KOPT-K1 (cell line): ENCODE results near the gene DEUP1.
"Not testable (repeated sequence)": the region's sequence is repeated elsewhere in the genome, so short reads cannot be mapped to it uniquely, and the experiment has no call there.

Experiments used
- H3K27ac ChIP-seq: fragments of 200-600 bp; sonication (generic); 2 replicates; pipeline ENCODE4 v1.5.1; 2016; ENCODE audit warnings: antibody characterized with exemption, mild to moderate bottlenecking, low read depth, low read length; ENCODE audit not compliant: poor library complexity, severe bottlenecking
- H3K36me3 ChIP-seq: fragments of 200-600 bp; sonication (generic); 2 replicates; pipeline ENCODE4 v1.5.1; 2017; ENCODE audit warnings: antibody characterized with exemption, mild to moderate bottlenecking, low read length, moderate library complexity; ENCODE audit not compliant: insufficient read depth
- H3K9me3 ChIP-seq: fragments of 200-600 bp; sonication (generic); 2 replicates; pipeline ENCODE4 v1.5.1; 2017; ENCODE audit warnings: antibody characterized with exemption, low read length, mild to moderate bottlenecking; ENCODE audit not compliant: insufficient read depth, poor library complexity, severe bottlenecking

Gene DEUP1

DNA sequence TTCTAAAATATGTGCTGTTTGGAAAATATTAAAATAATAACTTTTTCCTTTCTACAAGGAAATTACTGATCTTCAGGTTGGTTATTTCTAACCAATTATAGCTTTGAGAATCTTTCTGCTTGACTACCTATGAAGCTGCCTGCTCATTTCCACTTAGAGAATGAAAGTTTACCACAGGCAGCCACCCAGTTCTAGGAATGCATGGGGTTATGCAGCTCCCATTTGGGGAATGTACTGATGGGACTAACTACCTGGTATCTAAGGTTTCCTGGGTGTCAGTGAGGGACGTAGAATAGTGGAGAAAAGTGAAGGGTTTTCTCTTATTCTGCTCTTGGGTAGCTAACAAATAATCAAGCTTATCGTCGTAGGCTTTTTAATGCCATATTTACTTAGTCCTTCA, 73.4 kb downstream of the DEUP1 start:
- Histone ChIP-seq H3K27ac (no peak overlapping the region), H3K9me3 (no peaks in the 10 kb centered on the region), H3K36me3 (no peaks in the 10 kb centered on the region)

DNA sequence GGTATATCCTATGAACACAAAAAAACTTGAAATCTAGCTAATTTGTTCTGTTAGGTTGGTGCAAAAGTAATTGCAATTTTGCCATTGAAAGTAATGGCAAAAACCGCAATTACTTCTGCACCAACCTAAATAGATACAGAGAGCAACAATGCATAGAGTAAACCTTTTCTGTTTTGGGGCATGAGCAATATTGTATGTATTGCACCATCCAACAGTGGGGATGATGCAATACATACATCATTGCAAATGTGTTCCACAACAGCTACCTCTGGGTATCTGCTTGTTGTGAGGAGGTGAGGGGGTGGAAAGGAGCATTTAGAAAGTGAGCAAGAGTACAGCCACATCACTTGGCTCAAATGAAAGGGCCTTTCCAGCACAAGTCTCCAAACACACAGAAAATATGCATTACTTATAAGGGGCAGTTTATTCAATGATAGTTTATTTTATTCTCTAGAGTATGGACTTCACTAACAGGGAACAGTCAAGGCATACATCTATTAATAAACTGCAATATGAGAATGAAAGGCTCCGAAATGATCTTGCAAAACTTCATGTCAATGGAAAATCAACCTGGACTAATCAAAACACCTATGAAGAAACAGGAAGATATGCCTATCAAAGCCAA, 77.3 kb downstream of the DEUP1 start:
- H3K27ac ChIP-seq, result no peak overlapping the region
- H3K36me3 ChIP-seq, result no peaks in the 10 kb centered on the region
- no peaks in the 10 kb centered on the region for H3K9me3 ChIP-seq

DNA sequence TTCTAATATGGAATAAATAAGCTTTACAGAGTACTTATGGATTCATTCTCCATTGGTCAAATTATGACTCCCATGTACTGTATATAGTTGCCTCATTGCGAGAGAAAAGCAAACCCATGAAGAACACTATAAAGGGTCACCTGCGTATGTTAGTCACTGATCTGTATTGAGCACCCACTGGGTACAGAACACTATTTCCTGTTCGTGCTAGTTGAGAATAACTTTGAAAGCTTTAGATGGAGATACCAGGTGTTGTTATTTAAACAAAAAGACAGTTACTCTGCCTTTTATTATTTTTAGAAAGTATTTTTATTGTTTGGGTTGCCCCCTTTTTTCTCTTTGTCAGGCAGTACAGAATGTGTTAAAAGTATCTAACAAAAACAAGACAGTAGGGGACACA, 79.9 kb downstream of the DEUP1 start:
- Histone ChIP-seq H3K36me3 (no peaks in the 10 kb centered on the region), H3K27ac (no peak overlapping the region), H3K9me3 (no peaks in the 10 kb centered on the region)

DNA sequence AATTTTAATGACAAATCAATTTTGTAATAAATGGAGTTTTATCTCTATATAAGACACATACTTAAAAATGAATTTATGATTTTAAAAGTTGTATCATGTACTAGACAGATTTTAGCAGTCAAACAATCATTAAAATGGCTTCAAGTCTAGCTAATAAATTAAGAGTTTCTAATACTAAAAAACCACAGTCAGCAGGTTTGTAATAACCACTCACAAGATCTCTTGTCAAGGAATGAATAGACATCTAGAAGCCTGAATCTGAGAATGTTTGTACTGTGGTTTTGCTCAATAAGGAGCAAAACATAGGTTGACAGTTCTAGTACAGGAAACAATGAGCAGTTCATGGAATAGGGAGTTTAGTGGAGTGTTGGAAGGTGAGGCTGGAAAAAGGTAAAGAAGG, 81.2 kb downstream of the DEUP1 start:
- no peak overlapping the region for H3K27ac ChIP-seq

DNA sequence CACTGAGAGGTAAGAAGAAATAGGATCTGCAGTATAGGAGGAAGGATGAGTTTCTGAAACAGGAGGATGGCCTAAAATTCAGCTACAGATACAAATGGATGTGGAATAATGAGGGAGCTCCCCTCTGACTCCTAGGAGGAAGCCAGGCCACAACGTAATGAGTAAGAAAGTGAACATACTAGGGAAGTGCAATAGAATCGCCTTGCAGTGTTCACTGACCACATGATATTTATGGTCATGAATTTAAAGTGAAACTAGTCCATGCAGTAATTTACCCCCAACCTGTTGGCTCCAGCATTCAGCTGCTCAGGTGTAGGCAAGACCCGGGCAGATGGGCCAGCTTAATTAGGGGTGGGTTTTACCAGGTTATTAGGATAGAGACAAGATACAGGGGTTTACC, 101.7 kb downstream of the DEUP1 start:
- H3K9me3 ChIP-seq, result no peaks in the 10 kb centered on the region
- no peaks in the 10 kb centered on the region for H3K36me3 ChIP-seq
- H3K27ac ChIP-seq, result no peak overlapping the region

More for the DNA sequence above, 81.2 kb downstream of the DEUP1 start:
- Histone ChIP-seq H3K9me3 (no peaks in the 10 kb centered on the region), H3K36me3 (no peaks in the 10 kb centered on the region)

DNA sequence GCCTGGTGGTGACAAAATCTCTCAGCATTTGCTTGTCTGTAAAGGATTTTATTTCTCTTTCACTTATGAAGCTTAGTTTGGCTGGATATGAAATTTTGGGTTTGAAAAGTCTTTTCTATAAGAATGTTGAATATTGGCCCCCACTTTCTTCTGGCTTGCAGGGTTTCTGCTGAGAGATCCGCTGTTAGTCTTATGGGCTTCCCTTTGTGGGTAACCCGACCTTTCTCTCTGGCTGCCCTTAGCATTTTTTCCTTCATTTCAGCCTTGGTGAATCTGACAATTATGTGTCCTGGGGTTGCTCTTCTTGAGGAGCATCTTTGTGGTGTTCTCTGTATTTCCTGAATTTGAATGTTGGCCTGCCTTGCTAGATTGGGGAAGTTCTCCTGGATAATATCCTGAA, 112.7 kb downstream of the DEUP1 start:
- H3K9me3 ChIP-seq, H3K36me3 ChIP-seq, H3K27ac ChIP-seq: not testable (repeated sequence)

DNA sequence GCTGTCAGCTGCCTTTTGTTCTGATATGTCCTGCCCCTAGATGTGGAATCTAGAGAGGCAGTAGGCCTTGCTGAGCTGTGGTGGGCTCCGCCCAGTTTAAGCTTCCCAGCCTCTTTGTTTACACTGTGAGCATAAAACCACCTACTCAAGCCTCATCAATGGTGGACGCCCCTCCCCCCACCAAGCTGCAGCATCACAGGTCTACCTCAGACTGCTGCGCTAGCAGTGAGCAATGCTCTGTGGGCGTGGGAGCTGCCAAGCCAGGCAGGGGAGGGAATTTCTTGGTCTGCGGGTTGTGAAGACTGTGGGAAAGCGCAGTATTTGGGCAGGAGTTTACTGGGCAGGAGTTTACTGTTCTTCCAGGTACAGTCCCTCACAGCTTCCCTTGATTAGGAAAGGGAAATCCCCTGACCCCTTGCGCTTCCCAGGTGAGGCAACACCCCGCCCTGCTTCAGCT, 114.1 kb downstream of the DEUP1 start:
- Histone ChIP-seq H3K36me3 (no peaks in the 10 kb centered on the region), H3K9me3 (no peaks in the 10 kb centered on the region), H3K27ac (no peak overlapping the region)

DNA sequence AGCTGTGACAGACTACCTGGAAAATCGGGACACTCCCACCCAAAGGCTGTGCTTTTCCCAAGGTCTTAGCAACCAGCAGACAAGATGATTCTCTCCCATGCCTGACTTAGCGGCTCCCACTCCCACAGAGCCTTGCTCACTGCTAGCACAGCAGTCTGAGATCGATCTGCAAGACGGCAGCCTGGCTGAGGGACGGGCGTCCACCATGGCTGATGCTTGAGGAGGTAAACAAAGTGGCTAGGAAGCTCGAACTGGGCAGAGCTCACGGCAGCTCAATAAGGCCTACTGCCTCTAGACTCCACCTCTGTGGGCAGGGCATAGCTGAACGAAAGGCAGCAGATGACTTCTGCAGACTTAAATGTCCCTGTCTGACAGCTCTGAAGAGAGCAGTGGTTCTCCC, 127.7 kb downstream of the DEUP1 start:
- Histone ChIP-seq H3K36me3 (no peaks in the 10 kb centered on the region), H3K9me3 (no peaks in the 10 kb centered on the region), H3K27ac (no peak overlapping the region)

DNA sequence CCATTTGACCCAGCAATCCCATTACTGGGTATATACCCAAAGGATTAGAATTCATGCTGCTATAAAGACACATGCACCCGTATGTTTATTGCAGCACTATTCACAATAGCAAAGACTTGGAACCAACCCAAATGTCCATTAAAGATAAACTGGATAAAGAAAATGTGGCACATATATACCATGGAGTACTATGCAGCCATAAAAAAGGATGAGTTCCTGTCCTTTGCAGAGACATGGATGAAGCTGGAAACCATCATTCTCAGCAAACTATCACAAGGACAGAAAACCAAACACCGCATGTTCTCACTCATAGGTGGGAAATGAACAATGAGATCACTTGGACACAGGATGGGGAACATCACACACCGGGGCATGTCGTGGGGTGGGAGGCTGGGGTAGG, 133.1 kb downstream of the DEUP1 start:
- H3K27ac ChIP-seq, H3K36me3 ChIP-seq, H3K9me3 ChIP-seq: not testable (repeated sequence)

DNA sequence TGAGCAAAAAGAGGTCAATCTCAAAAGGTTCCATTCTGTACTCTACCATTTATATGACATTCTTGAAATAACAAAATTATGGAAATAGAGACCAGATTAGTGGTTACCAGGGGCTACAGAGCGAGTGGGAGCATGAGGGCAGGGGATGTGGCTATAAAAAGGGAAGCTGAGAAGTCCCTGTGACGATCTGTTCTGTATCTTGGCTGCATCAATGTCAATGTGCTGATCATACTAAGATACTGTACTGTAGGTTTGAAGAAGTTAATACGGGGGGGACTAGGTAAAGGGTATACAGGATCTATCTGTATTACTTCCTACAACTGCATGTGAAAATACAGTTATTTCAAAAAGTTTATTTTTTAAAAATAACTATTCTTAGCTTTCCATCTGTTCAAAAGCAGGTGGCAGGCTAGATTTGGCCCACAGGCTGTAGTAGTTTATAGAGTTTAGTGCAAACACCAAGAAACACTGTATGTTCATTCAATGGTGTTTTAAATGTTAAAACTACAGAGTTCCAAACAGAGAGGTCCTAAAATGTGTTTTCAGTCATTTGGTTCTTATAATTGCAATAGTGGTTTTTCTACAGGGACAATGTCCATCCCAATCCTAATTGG, 134.5 kb downstream of the DEUP1 start:
- Histone ChIP-seq H3K27ac (no peak overlapping the region), H3K36me3 (no peaks in the 10 kb centered on the region), H3K9me3 (peaks cover 5% of the 10 kb centered on the region)

DNA sequence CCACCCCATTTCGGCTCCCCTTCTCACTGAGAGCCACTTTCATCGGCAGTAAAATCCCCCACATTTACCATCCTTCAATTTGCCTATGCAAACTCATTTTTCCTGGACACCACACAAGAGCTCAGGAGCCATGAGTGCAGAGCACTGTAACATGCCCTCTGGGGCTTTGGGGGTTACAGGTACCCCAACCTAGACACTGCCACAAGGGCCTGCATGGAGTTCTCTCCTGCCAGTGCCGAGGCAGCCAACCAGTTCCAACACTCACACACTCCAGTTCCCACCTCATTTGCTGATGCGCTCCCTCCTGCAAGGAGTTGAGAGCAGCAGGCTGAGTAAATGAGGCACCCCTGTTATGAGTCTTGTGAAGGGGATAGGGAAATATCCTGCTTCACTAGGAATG, 136.5 kb downstream of the DEUP1 start:
- Histone ChIP-seq H3K36me3 (no peaks in the 10 kb centered on the region), H3K9me3 (peaks cover 5% of the 10 kb centered on the region), H3K27ac (no peak overlapping the region)

DNA sequence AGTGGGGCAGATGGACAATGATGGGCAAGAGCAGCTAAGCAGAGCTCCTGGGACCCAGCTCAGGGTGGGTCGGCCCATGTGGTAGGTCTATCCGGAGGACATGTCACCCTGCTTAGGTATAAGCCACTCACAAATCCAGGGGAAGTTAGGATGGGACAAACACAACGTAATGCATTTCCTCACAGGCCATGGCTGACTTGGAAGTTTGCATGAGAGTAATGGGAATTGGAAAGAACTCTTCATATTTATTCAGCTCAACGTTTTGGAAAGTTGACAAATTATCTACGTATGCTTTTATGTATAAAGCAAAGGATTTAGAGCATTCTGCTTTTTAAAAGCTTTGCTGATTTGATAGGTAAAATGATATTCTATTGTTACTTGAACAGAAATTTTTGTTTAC, 137.7 kb downstream of the DEUP1 start:
- Histone ChIP-seq H3K9me3 (peaks cover 5% of the 10 kb centered on the region), H3K36me3 (no peaks in the 10 kb centered on the region), H3K27ac (no peak overlapping the region)

DNA sequence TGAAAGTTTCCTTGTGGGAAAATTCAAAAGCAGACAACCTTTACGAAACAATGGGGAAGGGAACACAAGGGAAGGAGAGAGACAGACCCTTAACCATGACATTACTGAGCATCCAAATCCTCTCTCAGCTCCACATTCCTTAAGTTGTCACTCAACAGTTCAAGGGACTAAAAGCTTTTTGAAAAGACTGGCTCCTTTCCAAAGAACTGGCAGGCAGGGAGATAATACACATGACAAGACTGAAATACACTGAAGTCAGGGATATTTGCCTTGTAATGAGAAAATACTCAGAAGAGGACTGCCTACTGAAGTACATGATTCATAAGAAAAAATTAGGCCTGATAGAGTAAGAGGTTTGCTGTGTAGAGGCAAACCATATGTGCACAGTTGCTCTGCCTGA, 143.6 kb downstream of the DEUP1 start:
- no peaks in the 10 kb centered on the region for H3K9me3 ChIP-seq
- no peaks in the 10 kb centered on the region for H3K36me3 ChIP-seq
- H3K27ac ChIP-seq, result no peak overlapping the region

DNA sequence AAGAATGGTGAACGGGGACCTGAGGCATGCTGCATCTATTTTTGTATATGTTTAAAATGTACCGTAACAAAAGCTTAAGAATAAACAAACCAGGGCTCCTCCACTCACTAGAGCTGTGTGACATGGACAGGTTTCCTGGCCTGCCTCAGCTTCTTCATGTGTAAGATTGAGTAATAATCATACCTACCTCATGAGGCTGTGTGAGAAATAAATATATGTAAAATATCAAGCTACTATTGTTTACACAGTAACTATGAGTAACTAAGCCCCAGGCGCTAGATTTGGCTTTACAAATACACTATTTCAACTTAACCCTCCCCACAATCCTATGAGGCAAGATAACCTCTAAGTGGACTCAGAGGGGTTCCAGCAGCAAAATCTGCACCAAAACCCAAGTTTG, 146.3 kb downstream of the DEUP1 start:
- Histone ChIP-seq H3K27ac (no peak overlapping the region), H3K36me3 (no peaks in the 10 kb centered on the region), H3K9me3 (no peaks in the 10 kb centered on the region)

DNA sequence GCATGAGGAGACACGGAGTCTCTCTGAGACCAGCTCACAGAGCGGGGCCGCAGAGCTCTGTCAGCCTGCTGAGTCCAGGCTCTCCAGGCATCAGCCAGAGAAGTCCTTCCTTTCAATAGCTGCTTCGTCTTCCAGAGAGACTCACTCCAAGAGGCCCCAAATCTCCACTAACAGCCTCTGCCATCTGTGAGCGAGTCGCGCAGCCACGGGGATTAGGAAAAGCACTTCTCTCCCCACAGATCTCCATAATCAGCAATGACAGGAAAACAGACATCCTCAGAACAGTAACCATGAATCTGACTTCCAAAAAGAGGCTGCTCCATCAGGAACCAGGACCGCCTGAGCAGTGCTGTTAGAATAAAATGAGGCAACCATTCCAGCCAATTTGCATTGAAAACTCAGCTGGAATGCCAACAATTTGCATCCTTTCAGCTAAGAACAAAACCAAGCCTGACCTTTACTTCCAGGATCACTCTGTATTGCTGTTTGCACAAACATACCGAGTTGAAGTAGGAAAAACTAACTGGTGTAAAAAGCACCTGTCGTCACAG, 147.2 kb downstream of the DEUP1 start:
- Histone ChIP-seq H3K9me3 (no peaks in the 10 kb centered on the region), H3K27ac (no peak overlapping the region), H3K36me3 (no peaks in the 10 kb centered on the region)

DNA sequence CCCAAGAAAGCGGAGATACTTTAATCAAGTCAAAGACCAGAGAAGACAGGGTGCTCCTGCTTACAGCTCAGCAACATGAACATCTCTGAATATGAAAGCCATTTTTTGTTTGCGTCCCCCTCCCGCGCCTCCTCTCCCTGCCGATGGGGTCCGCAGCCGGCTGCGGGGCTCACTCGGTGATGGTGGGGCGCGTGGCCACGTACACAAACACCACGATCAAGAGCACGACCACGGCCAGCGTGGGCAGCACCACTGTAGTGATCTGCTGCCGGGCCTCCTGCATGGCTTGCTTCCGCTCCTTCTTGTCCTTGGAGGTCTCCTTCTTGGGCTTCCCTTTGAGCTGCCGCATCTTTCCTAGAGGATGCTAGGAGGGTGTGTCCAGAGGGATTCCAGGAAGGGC, 148.3 kb downstream of the DEUP1 start:
- Histone ChIP-seq H3K36me3 (no peaks in the 10 kb centered on the region), H3K27ac (no peak overlapping the region), H3K9me3 (no peaks in the 10 kb centered on the region)
